Measurements from ENCODE around the gene MPL. TPM values are rescaled to one million over a fixed set of nuclear protein-coding genes. Genes with fewer than 3 reads are reported as not detected.

MPL gene
- polyA plus RNA-seq, 1 of the 3 experiments (the other 2 are of a cell fraction), result not detected

DNA sequence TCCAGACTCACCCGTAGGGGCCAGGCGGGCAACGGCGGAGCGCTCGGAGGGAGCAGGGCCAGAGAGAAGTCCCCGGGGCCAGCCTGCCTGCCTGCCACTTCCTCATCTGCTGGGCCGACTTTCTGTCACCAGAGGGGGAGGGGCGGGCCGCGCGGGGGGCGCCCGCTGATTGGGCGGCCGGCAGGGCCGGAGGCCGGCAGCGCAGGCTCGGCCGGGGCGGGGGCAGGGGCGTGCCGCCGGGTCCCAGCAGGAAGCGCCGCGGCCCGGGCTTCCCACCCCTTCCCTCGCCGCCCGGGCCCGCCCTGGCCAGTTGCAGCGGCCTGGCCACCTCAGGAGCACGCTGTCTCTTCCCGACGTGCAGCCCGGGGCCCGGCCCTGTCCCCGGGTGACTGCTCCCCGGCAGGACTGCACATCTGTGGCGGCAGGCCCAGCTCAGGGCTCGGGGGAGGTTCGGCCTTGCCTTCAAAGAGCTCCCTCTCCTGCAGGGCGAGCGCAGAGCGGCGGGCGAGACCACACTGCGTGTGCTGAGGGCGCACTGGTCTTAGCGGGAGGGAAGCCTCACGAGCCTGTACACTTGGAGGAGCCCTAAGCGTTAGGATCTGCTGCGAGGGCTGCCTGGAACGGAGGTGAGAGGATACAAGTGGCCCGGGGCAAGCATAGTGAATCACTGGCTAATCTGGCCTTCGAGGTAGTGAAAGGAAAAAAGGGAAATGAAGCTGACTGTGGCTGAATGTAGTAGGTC is 30.5 kb downstream of the MPL start, which contains the start of gene ELOVL1:
Gene ELOVL1 (minus strand): TSS at position 108 of the 742 bp plus-strand sequence. CDS start 2,402 bp downstream, outside the sequence.
- H2AFZ ChIP-seq (ENCODE audit: low read depth), result peak within 1 kb of the TSS; percentile 19; the same call in 1 of the 2 replicates
- CTCF ChIA-PET, result interaction anchor here (0.8 to 1.7 kb wide), 5 partner anchors 9 to 141 kb away, joined by 3 to 9 read pairs (median 4); partner anchors contain the start of gene CDC20
- peak within 1 kb of the TSS; percentile 75 for H3K9ac ChIP-seq
- H3K4me1 ChIP-seq (ENCODE audit: control insufficient read depth in 1 of 2, insufficient read depth in 2 of 2, low read depth in 1 of 2, low read length in 1 of 2), result peaks cover 13 to 16% of the 10 kb centered on the region in 2 experiments; a peak in 3 of 4 replicates
- H3K4me3 ChIP-seq (ENCODE audit: low read depth in 2 of 2, low read length in 1 of 2), result peak within 1 kb of the TSS; percentile 66 to 73
- no peaks in the 10 kb centered on the region for H3K27me3 ChIP-seq (ENCODE audit: insufficient read depth)
- POLR2A ChIA-PET, result interaction anchor here (0.8 to 1.8 kb wide), 3 partner anchors 10 to 14 kb away, joined by 3 to 8 read pairs (median 3); partner anchors contain the start of gene CDC20
- peaks cover 43% of the 10 kb centered on the region for H3F3A ChIP-seq (replicated peaks; ENCODE audit: insufficient read depth)
- H4K20me1 ChIP-seq (ENCODE audit: insufficient read depth), result no peaks in the 10 kb centered on the region
- DNase-seq, result peak; percentile 99
- WGBS (ENCODE audit: low lambda C conversion rate), result 1% methylated on average over 9 of the region's 58 CpGs
- peak within 1 kb of the TSS; percentile 81 for H3K4me2 ChIP-seq
- peaks cover 23 to 27% of the 10 kb centered on the region in 2 experiments for H3K36me3 ChIP-seq (replicated peaks in 1 of 2; ENCODE audit: control insufficient read depth in 1 of 2, insufficient read depth in 2 of 2, low read length in 1 of 2)
- H3K79me2 ChIP-seq (ENCODE audit: insufficient read depth), result peaks cover 68% of the 10 kb centered on the region
- no peaks in the 10 kb centered on the region for H3K9me2 ChIP-seq
- no peaks in the 10 kb centered on the region for H3K9me3 ChIP-seq
- H3K27ac ChIP-seq (ENCODE audit: low read depth in 2 of 2, low read length in 1 of 2), result peak within 1 kb of the TSS; percentile 74 to 92
- TF ChIP-seq, protein P1, sequence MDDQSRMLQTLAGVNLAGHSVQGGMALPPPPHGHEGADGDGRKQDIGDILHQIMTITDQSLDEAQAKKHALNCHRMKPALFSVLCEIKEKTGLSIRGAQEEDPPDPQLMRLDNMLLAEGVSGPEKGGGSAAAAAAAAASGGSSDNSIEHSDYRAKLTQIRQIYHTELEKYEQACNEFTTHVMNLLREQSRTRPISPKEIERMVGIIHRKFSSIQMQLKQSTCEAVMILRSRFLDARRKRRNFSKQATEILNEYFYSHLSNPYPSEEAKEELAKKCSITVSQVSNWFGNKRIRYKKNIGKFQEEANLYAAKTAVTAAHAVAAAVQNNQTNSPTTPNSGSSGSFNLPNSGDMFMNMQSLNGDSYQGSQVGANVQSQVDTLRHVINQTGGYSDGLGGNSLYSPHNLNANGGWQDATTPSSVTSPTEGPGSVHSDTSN (IDR thresholded peaks at IDR 0.05), result peak; percentile 29; the same call in 1 of the 2 replicates
- TF ChIP-seq FOXM1 (IDR thresholded peaks at IDR 0.05; ENCODE audit: low read depth), result no peak
- TF ChIP-seq, protein P2, sequence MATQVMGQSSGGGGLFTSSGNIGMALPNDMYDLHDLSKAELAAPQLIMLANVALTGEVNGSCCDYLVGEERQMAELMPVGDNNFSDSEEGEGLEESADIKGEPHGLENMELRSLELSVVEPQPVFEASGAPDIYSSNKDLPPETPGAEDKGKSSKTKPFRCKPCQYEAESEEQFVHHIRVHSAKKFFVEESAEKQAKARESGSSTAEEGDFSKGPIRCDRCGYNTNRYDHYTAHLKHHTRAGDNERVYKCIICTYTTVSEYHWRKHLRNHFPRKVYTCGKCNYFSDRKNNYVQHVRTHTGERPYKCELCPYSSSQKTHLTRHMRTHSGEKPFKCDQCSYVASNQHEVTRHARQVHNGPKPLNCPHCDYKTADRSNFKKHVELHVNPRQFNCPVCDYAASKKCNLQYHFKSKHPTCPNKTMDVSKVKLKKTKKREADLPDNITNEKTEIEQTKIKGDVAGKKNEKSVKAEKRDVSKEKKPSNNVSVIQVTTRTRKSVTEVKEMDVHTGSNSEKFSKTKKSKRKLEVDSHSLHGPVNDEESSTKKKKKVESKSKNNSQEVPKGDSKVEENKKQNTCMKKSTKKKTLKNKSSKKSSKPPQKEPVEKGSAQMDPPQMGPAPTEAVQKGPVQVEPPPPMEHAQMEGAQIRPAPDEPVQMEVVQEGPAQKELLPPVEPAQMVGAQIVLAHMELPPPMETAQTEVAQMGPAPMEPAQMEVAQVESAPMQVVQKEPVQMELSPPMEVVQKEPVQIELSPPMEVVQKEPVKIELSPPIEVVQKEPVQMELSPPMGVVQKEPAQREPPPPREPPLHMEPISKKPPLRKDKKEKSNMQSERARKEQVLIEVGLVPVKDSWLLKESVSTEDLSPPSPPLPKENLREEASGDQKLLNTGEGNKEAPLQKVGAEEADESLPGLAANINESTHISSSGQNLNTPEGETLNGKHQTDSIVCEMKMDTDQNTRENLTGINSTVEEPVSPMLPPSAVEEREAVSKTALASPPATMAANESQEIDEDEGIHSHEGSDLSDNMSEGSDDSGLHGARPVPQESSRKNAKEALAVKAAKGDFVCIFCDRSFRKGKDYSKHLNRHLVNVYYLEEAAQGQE (IDR thresholded peaks at IDR 0.05; ENCODE audit: low read depth, low read length), result no peak; the same call in 1 of the 2 replicates
- peak; percentile 34 for TF ChIP-seq CHD2 (IDR thresholded peaks at IDR 0.05; ENCODE audit: low read length, partially characterized antibody)
- no peak for TF ChIP-seq TEAD4 (IDR thresholded peaks at IDR 0.05; ENCODE audit: borderline replicate concordance, insufficient read depth)
- no peak for TF ChIP-seq GATA2 (CRISPR knock-in tag; IDR thresholded peaks at IDR 0.05)
- TF ChIP-seq EP300 (IDR thresholded peaks at IDR 0.05; ENCODE audit: borderline replicate concordance in 1 of 2, low read depth in 1 of 2, low read length in 1 of 2), result no peak; a peak in 1 of 4 replicates
- no peak for TF ChIP-seq RXRA (IDR thresholded peaks at IDR 0.05; ENCODE audit: borderline replicate concordance, low read depth)
- TF ChIP-seq, protein P3, sequence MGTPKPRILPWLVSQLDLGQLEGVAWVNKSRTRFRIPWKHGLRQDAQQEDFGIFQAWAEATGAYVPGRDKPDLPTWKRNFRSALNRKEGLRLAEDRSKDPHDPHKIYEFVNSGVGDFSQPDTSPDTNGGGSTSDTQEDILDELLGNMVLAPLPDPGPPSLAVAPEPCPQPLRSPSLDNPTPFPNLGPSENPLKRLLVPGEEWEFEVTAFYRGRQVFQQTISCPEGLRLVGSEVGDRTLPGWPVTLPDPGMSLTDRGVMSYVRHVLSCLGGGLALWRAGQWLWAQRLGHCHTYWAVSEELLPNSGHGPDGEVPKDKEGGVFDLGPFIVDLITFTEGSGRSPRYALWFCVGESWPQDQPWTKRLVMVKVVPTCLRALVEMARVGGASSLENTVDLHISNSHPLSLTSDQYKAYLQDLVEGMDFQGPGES (IDR thresholded peaks at IDR 0.05; ENCODE audit: low read depth, low read length), result no peak
- no peak for TF ChIP-seq MEF2A (IDR thresholded peaks at IDR 0.05; ENCODE audit: borderline replicate concordance, low read depth)
- TF ChIP-seq, protein P4, sequence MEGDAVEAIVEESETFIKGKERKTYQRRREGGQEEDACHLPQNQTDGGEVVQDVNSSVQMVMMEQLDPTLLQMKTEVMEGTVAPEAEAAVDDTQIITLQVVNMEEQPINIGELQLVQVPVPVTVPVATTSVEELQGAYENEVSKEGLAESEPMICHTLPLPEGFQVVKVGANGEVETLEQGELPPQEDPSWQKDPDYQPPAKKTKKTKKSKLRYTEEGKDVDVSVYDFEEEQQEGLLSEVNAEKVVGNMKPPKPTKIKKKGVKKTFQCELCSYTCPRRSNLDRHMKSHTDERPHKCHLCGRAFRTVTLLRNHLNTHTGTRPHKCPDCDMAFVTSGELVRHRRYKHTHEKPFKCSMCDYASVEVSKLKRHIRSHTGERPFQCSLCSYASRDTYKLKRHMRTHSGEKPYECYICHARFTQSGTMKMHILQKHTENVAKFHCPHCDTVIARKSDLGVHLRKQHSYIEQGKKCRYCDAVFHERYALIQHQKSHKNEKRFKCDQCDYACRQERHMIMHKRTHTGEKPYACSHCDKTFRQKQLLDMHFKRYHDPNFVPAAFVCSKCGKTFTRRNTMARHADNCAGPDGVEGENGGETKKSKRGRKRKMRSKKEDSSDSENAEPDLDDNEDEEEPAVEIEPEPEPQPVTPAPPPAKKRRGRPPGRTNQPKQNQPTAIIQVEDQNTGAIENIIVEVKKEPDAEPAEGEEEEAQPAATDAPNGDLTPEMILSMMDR (IDR thresholded peaks at IDR 0.05), result peak; percentile 37
- peak; percentile 78 for TF ChIP-seq ELF1 (IDR thresholded peaks at IDR 0.05)
- peak; percentile 68 for TF ChIP-seq TAF1 (IDR thresholded peaks at IDR 0.05; ENCODE audit: borderline replicate concordance, low read depth, low read length)
- TF ChIP-seq RAD21 (IDR thresholded peaks at IDR 0.05; ENCODE audit: low read length), result 0 out of 2 replicates have a peak, but pooled peaks have one; percentile 9
- peak; percentile 77 for TF ChIP-seq MXI1 (IDR thresholded peaks at IDR 0.05; ENCODE audit: low read depth, low read length)
- no peak for TF ChIP-seq RFX5 (IDR thresholded peaks at IDR 0.05; ENCODE audit: low read length)
- peak; percentile 92 for TF ChIP-seq POLR2AphosphoS5 (IDR thresholded peaks at IDR 0.05; ENCODE audit: low read depth, low read length)
- no peak for TF ChIP-seq JUND (IDR thresholded peaks at IDR 0.05)
- TF ChIP-seq, protein P5, sequence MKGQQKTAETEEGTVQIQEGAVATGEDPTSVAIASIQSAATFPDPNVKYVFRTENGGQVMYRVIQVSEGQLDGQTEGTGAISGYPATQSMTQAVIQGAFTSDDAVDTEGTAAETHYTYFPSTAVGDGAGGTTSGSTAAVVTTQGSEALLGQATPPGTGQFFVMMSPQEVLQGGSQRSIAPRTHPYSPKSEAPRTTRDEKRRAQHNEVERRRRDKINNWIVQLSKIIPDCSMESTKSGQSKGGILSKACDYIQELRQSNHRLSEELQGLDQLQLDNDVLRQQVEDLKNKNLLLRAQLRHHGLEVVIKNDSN (IDR thresholded peaks at IDR 0.05; ENCODE audit: borderline replicate concordance, low read depth), result 0 out of 2 replicates have a peak, but pooled peaks have one; percentile 9
- TF ChIP-seq GABPA (IDR thresholded peaks at IDR 0.05; ENCODE audit: low read depth), result no peak
- TF ChIP-seq, protein P6, sequence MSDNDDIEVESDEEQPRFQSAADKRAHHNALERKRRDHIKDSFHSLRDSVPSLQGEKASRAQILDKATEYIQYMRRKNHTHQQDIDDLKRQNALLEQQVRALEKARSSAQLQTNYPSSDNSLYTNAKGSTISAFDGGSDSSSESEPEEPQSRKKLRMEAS (IDR thresholded peaks at IDR 0.05; ENCODE audit: low read depth), result peak; percentile 94
- no peak; the same call in 1 of the 2 replicates for TF ChIP-seq FOXJ3 (CRISPR knock-in tag; IDR thresholded peaks at IDR 0.05)
- no peak for TF ChIP-seq RCOR1 (IDR thresholded peaks at IDR 0.05; ENCODE audit: low read length)
- TF ChIP-seq EZH2phosphoT487 (IDR thresholded peaks at IDR 0.05; ENCODE audit: borderline replicate concordance, low read depth), result no peak

Measured in SK-N-SH (cell line).